ENCODE measurements around the gene FHOD3.

FHOD3 gene

DNA sequence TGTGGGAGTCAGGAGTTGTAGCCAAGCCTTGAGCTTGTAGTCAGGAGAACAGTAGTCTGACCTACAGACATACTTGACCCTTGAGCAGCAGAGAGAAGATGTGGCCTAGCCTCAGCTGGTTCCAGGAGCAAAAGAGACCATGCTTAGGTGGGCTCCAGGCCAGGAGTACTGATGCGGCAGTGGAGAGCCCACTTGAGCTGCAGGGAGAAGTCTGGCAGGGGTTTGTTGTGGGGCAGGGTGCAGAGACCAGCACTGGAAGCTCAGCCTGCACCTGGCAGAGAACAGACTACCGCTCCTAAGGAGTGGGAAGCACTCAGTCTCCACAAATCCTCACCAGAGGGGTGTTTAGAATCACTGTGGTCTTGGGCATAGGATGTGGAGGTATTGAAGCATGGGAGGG, 333.4 kb downstream of the FHOD3 start:
- no peak for DNase-seq (ENCODE audit: low read depth)

DNA sequence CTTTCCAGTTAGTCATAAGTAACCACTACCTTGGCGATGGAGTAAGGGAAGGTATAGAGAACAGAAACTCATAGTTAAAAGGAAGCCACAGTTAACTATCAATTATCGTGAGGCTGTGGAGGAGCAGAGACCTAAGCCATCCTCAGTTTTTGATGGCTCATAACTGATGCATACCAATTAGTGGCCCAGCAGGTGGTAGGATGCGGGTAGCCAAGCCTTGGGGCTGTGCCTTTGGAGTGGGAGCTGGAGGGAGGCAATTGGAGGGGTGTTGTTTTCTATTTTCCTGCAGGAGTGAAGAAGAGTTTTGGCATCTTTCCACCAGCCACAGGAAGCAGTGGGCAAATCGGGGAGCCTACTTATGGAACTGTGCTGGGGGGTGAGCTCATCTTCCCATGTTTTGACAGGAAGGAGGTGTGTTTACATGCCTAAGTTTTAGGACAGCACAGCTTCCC, 336.5 kb downstream of the FHOD3 start:
- DNase-seq (ENCODE audit: low read depth): no peak

DNA sequence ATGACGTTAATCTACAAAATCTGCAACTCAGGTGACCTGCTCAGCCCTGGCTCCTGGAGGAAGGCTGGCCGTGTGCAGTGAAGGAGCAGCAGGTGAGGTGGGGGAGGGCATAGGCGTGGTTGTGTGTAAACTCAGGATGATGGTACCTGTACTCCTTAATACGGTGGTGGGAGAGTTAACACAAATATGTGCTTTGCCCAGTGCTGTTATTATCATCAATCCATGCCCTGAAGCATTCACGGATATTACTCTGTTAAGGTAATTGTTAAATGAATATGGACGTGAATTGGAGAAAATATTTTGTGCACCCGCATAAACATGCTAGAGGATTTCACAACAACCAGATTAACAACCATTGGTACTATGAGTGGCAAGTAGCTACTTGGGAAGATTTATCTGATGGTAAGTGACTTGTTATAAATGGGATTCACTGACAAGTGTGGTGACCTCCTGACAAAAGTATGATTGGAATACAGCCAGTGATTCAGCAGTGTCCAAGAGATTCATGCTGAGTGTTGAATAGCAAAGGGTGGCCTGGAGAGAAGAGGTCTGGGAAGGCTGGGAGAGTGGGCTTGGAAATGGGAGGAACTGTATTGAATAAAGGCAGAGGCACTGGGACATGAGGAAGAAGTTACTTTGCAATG, 337.2 kb downstream of the FHOD3 start:
- DNase-seq (ENCODE audit: low read depth): no peak

DNA sequence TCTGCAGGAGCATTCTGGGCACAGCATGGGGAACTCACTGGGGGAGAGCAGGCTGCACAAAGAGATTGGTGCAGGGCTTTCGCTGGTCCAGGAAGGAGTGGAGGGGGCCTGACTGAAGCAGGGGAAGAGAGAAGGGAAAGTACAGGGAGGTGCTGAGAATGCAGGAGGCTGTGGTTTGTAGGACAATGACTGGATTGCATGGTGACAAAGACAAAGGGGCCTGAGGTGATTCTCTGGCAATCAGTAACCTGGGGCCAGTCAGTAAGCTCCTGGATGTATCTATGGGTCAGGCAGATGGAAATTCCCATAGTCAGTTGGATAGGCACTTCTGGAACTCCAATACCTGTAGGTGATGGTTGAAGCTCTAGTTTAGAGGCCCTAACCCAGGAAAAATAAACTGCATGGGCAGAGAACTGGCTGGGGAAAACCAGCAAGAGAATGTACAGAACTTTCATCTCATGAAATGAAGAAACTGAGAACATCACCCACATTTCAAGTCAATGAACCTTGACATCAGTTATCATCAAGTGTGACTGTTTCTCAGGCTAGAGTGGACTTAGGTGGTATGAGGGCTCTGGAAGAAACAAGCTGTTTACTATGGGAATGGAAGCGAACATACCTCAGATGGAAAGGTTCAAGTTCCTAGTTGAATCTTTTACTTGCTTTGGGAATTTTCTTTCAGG, 338.0 kb downstream of the FHOD3 start:
- no peak for DNase-seq (ENCODE audit: low read depth)

DNA sequence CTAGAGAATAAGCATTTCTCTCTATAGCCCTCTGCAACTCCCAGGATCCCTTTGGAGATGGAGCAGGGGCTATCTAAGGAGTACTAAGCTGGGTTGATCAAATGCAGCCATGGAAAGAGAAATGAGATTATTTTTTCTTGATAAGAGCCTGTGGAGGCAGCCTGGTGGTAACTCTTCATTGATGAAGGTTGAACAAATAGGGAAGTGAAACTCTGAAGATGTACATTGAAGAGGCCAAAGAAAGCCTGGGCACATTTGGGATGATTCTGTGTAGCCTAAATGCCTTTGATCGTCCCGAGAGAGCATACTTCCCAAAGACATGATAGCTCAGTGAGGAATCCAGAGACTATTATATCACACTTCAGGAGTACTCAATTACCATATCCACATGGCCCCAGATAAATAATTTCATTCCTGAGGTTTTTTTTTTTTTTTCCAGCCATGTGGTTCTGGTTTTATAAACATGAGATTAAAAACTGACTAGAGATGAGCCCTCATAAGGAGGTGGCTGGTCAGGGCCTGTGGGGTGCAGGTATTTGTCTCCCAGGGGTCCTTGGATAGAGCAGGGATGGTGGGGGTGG, 338.8 kb downstream of the FHOD3 start:
- no peak for DNase-seq (ENCODE audit: low read depth)

DNA sequence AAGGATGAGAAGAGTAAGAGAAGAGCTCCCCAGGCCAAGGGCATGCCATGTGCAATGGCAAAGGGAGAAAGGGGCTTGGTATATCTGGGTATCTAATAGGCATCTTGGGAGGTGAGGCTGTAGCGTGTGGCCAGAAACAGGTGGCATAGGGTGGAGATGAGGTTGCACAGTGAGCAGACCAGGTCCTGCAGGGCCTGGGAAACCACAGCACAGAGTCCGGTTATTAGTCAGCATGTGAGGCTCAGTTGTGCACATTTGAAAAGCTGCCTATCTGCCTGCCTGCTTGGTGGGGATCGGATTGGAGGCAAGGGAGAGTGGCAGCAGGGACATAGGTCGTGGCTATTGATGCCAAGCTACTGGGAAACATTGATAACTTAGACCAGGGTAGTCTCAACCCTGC, 340.7 kb downstream of the FHOD3 start:
- no peak for DNase-seq (ENCODE audit: low read depth)

DNA sequence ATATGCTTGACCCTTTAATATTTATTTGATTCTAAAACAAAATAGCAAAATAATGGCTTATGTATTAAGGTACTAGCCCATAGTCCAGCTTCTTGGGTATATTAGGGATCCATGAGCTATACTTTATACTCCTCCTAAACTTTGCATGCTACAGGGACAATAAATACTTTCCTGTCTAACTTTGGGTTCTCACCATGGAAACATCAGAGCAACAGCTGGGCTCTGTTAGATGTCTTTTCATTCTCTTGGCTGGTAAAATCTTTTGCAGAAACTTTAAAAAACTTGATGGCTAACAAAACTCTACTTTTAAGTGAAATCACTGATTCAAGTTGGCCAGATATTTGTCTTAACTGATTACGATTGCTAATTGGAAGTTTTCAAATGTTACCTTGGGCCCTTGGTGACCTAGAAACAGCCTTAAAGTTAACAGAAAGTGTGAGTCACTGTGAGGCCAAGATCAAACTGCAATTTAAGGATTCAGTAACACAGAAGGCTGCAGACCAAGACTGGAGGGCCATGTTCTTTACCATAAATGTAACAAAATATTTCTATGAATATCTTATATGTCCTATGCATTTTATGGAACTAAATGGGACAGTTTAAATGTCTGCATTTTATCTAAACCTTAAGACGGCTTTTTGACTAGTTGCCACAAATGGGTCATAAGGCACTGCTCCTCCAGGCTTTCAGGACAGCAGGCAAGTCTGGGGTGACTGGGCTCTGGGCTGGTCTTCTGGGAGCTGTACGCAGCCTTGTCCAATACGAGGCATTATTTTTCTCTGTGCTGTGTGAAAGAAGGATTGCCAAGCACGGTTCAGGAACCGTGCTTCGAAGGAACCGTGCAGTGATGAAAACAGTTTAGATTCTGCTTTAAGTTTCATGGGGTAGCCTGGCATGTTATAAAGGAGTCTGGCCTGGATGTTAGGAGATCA, 342.8 kb downstream of the FHOD3 start:
- no peak for DNase-seq (ENCODE audit: low read depth)

DNA sequence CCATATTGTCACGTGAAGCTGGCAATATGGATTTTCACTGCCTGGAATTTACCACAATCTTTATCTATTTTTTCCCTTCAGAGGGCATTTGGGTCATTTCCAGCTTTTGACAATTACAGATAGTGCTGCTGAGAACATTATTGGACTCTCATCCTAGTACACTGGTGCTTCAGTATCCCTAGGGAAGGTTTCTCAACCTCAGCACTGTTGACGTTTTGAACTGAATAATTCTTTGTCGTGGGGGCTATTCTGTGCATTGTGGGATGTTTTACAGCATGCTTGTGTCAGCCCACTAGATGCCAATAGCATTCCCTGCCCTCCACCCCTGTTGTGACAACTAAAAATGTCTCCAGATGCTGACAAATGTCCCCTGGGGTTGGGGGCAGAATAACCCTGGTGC, 345.5 kb downstream of the FHOD3 start:
- no peak for DNase-seq (ENCODE audit: low read depth)

DNA sequence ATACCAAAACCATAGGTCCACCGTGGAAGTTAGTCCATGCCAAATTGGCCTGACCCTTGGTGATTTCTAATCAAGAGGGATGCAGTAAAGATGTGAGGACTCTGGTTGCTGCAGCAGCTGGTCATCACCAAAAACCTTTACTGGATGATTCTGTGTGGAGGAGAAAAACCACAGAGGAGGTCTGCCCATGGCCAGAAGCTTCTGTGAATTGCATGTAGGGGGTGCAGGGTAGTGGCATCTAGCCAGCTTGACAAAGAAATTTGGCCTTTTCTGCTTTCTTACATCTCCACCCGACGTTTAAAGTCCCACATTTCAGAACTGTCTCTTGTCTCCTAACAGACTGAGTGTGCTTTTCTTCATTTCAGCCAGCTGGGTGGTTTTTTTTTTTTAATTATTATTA, 351.3 kb downstream of the FHOD3 start:
- DNase-seq (ENCODE audit: low read depth): no peak

DNA sequence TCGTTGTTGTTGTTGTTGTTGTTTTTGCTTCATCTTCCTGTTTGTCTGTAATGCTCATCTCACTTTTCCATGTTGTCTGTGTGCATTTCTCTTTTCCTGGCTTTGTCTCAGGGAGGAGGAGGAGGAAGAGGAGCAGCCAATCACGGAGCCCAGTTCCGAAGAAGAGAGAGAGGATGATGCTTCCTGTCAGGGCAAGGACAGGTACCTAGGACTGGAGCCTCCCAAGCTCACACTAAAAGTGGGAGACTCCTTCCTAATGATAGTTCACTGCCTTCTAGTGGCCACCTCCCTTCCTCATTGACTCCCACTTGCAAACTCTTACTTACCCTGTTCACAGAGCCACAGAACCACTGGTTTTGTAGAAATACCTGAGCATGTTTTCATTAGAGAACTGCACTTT, 351.7 kb downstream of the FHOD3 start:
- no peak for DNase-seq (ENCODE audit: low read depth)

DNA sequence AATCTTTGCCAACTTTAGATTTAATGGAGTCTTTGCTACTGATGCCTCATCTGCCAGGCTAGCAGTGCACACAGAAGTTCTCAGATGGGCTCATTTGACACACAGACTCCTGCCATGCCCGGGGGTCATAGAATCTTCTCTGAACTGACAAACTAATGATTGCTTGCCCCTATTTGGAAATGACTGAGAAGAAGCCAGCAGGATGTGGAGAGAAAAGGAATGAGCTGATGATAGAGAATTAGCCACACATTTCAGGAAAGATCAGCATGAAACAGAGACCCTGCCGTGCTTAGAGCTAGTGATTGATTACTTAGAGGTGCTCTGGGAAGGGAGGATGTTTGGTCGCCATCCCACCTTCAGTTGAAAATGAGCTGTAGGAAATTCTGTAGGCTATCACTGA, 352.8 kb downstream of the FHOD3 start:
- no peak for DNase-seq (ENCODE audit: low read depth)

DNA sequence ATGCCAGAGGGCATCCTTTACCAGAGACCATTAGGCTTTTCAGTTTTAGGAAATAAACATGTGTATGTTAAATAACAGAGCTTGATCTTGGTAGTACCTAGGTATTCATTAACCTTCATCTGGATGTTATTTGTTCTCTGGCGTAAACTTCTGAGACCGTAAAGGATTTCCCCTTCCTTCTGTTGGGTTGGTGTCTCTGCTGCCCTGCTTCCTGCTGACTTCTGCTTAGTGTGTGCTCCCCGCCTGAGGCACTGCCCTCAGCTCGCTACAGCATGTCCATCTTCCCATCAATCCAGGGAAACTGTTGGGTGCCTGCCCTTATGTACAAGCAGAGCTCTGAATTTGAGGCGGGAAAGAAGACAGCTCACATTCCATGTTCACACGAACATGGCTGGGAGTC, 353.4 kb downstream of the FHOD3 start:
- DNase-seq (ENCODE audit: low read depth): no peak

DNA sequence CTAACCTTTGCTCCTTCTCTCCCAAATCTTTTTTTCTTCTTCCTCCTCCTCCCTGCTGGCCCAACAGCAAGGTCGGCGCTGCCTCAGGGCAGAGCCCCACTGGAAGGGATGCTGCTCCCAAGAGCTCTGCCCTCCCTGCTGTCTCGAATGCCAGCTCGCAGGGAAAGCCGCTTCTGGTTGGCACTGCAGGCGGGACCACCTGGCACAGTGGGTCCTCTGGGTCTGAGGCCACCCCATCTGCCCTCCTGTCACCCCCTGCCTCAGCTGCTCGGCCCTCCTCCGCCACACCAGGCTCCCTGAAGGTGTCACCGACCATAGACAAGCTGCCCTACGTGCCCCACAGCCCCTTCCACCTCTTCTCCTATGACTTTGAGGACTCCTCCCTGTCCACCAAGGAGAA, 355.0 kb downstream of the FHOD3 start:
- DNase-seq (ENCODE audit: low read depth): no peak

DNA sequence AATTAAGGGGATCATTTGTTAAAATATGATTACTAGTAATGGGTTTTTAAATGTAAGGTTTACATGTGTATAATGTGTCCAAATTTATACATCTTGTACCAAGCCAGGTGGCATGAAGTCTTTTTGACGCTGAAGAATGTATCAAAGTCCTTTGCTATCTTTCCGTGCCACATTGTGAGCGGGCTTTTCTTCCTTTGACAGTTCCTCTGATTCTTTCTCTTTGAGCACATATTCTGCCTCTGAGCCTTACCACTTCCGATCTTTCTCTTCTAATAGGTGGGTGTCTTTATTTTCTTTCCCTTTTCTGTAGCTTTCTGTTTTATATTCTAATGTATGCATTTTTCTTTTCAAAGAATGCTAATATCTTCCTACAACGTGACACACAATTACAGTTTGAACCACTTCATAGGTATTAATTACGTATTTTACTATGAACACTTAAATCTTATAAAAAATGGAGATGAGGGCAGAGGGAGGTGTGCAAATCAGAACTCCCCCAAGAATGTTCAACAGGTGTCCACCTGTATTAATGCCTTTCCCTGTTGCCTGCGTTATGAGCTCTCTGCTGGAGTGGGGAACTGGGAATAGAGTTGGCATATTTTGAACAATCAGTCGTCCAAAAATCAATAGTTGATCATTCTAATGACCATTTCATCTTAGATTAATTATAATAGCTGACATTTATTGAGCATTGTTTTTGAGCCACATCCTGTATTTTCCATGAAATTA, 355.8 kb downstream of the FHOD3 start:
- no peak for DNase-seq (ENCODE audit: low read depth)

DNA sequence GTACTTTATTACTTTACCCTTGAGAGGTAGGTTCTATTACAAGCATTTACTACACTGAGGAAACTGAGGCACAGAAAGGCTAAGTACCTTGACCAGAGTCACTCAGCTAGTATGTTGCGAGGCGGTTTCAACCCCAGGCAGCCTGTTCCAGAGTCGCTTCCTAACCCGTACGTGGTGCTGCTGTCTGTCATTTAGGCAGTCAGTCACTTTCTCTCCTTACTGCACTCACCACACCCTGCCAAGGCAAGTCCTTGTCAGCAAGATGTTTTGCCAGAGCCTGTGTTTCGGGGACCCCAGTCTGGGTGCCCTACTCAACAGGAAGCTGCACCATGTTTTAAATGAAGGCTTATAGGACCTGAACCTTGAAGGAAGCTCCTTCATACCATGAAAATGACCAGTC, 356.4 kb downstream of the FHOD3 start:
- no peak for DNase-seq (ENCODE audit: low read depth)

DNA sequence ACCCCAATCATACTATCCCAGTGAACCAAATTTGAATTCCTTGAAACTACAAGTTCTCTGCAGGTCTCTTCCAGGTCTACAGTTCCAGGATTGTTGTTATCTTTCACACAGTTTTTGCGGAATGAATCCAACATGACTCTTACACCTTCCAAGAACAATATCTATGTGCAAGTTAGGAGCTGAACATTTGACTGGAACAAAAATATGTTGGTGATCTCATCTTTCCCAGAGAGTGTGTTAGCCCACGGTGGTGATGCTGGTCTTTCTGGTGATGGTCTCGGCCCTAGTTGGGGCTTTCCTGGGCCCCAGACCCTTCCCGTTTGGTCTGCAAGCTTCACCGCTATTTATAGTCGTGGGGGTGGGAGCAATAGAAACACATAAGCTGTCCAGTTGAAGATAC, 357.6 kb downstream of the FHOD3 start:
- DNase-seq (ENCODE audit: low read depth): no peak

DNA sequence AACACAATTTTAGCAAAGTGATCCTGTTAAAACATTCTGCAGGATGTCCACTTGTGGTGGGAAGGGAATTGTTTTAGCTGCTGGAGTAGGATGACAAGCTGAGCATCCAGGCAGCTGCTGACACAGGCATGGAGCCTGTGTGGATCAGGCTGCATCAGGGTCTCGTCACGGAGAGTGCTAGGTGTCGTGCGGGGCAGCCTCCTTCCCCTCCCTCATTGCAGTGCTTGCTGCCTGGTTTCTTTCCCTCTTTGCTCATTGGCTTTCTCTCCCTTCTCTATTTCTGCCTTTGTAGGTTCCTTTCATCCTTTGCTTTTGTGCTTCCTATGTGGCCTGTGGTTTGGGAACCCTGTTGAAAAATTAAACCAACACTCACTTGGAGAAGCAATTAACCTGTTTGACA, 358.4 kb downstream of the FHOD3 start:
- no peak for DNase-seq (ENCODE audit: low read depth)

DNA sequence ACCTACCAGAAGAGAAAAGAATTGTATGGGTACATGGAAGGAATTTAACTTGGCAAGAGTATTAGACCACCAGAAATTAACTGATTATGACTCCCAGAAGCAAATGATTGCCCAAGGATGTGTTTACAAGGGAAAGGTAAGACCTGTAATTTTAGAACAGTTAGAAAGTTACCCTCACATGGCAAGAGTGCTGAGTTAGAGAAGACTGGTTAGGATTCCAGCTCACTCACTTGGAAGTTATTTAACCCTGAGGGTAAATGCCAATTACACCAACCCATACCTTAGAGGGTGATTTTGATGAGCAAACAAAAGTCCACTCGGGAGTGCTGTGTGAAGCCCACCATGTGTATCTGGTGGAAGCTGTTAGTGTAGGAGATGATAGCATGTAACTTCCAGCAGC, 361.1 kb downstream of the FHOD3 start:
- DNase-seq (ENCODE audit: low read depth): no peak

DNA sequence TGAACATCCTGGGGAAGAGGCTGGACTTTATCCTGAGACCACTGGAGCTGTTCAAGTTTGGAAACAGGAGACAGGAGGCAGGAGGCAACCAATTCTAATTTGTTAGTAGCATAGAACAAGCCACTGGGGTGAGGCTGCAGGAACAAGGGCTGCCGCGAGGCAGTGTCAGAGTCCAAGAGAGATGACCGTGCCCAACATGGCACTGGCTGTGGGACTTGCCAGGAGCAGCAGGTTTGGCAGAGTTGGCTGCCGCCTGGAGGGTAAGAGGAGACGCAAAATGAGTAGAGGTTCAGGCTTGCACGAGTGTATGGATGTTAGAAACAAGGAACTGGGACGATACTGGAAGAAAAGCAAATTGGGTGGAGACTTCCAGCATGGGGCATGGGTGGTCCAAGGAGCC, 362.8 kb downstream of the FHOD3 start:
- no peak for DNase-seq (ENCODE audit: low read depth)

DNA sequence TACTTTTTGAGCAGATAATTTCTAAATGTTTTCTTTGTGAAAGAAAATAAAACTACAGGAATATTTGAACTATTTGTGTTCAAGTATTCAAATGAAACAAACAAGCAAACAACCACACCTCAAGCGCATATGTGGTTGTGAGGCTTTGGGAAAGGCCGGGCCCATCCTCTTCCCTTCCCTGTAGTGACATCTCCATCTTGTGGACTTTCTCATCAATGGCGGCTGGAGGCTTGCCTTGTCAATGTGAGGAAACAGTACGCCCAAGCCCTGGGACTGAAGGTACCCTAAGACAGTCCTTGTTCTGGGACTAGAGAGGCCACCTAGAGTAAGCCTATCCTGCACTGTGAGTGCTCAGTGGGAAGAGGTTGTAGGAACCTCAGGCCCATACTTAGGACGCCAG, 364.5 kb downstream of the FHOD3 start:
- DNase-seq (ENCODE audit: low read depth): no peak

DNA sequence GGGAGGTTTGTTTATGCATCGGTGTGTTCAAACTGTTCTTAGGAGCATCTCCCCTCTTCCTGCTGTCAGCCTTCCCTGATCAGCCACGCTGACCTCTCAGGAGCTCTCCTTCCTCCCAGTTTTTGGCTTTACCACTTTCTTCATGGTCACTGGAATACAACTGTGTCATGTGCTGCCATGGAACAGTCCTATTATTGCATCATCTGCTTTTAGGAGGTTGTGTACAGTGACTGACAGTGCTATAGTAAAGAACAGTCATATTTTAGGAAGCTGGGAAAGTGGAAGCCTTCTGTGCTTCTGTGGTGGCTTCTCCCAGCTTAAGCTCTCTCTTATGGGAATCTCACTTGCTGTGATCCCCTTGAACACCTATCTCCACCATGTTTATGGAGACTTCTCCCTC, 365.8 kb downstream of the FHOD3 start:
- DNase-seq (ENCODE audit: low read depth): no peak

DNA sequence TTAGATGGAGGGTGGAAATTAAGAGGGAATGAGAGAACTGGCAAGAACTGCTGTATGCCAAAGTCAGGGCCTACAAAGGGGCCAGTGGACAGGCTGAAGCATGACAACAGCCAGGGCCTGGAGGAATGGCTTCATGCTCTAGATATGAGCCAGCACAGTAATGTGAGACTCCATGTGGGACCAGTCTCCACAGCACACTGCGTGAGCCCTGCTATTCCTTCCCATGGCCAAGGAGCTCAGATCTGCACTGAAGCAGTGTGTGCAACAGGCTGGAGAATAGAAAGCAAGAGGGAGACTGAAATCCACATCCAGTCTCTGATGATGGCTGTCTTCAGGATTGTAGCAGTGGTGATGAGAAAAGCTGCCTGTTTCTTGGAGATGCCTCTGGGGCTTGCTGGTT, 368.4 kb downstream of the FHOD3 start:
- DNase-seq (ENCODE audit: low read depth): no peak

Measured in HS-5 (cell line).